Panc1 (cell line): Measurements from ENCODE around the gene GDF10. TPM values are rescaled to one million over a fixed set of nuclear protein-coding genes. Genes with fewer than 3 reads are reported as not detected.

Experiments used
- ATAC-seq: fragments of 200-7000 bp; cut with Tn5 transposase; 2 replicates; pipeline ENCODE4 v1.9.1; 2020; ENCODE audit warnings: mild to moderate bottlenecking, moderate library complexity
- BruUV-seq: library from RNA; stranded (reverse); fragments of 400-500 nt; replicated peaks from 2 replicates; lab custom pipeline; 2021; lab: Mats Ljungman, UMichigan
- CTCF ChIA-PET: fragments of 300-600 bp; sonication (Branson Sonifier 250); formaldehyde crosslinking; loops from one replicate; lab custom pipeline; 2022; ENCODE audit warnings: antibody characterized with exemption; lab: Charles Lee
- POLR2A ChIA-PET: fragments of 300-600 bp; sonication (Branson Sonifier 250); formaldehyde crosslinking; loops from one replicate; lab custom pipeline; 2022; ENCODE audit warnings: antibody characterized with exemption; lab: Charles Lee
- DNase-seq: peaks from one replicate; pipeline ENCODE4 v3.0.0-alpha.2; 2010; ENCODE audit warnings: low read depth, low spot score
- H3K27ac ChIP-seq: 2 replicates; pipeline ENCODE4 v1.5.1; 2011; ENCODE audit warnings: mild to moderate bottlenecking, low read length, inconsistent platforms
- H3K27me3 ChIP-seq: fragments of 200-500 bp; sonication (Bioruptor generic); 2 replicates; pipeline ENCODE4 v1.6.0; 2014; ENCODE audit warnings: low read length, inconsistent platforms; ENCODE audit not compliant: control insufficient read depth, insufficient read depth
- H3K36me3 ChIP-seq: fragments of 200-500 bp; sonication (Bioruptor generic); 2 replicates; pipeline ENCODE4 v1.5.1; 2014; ENCODE audit warnings: inconsistent platforms, mild to moderate bottlenecking, low read length, moderate library complexity; ENCODE audit not compliant: control insufficient read depth, insufficient read depth
- H3K4me1 ChIP-seq: 2 replicates; pipeline ENCODE4 v1.5.1; 2011; ENCODE audit warnings: inconsistent platforms, mild to moderate bottlenecking, low read length, moderate library complexity; ENCODE audit not compliant: control insufficient read depth, insufficient read depth
- H3K4me3 ChIP-seq, 2 experiments: 2 replicates each; pipeline ENCODE4 v1.5.1; 2011 to 2012; ENCODE audit warnings: low read depth in 2 of 2, low read length in 2 of 2, mild to moderate bottlenecking in 2 of 2, inconsistent platforms in 1 of 2, moderate library complexity in 1 of 2
- H3K9me3 ChIP-seq: fragments of 200-500 bp; sonication (Bioruptor generic); 2 replicates; pipeline ENCODE4 v1.5.1; 2014; ENCODE audit warnings: low read depth, mild to moderate bottlenecking, inconsistent platforms, low read length, moderate library complexity; ENCODE audit not compliant: control insufficient read depth, insufficient read depth
- POLR2AphosphoS5 ChIP-seq: IDR thresholded peaks from 2 replicates; pipeline ENCODE4 v1.6.1; 2012; ENCODE audit warnings: mild to moderate bottlenecking, low read depth, low read length, moderate library complexity
- in situ Hi-C: cut with HindIII; loops from 2 replicates; pipeline ENCODE4 v1.10.0; 2016; ENCODE audit warnings: low sequenced_read_pairs, low pct_unique_long_range_greater_than_20kb
- intact Hi-C: fragments of 100-400 bp; cut with micrococcal nuclease; formaldehyde crosslinking; loops from one replicate; pipeline ENCODE4 v1.10.0; 2022; ENCODE audit not compliant: unreplicated experiment
- total RNA-seq: library from RNA; stranded (reverse); gene quantifications from one replicate; pipeline ENCODE4 v1.2.1, GENCODE V29; 2021; ENCODE audit not compliant: unreplicated experiment
- TF ChIP-seq, protein P1 (sequence below), 2 experiments: IDR thresholded peaks; 2 replicates each; pipeline ENCODE4 v1.6.1; 2011 to 2012; ENCODE audit warnings: low read depth in 2 of 2, control low read depth in 1 of 2, low read length in 1 of 2, mild to moderate bottlenecking in 1 of 2, moderate library complexity in 1 of 2; ENCODE audit not compliant: insufficient read depth in 1 of 2
- TF ChIP-seq, protein P2 (sequence below): fragments of 450-650 bp; IDR thresholded peaks from 2 replicates; pipeline ENCODE4 v1.5.1; 2017; ENCODE audit warnings: mild to moderate bottlenecking

The GDF10 gene
- total RNA-seq, 1 experiment from 2014 or later = 1.2 TPM

DNA sequence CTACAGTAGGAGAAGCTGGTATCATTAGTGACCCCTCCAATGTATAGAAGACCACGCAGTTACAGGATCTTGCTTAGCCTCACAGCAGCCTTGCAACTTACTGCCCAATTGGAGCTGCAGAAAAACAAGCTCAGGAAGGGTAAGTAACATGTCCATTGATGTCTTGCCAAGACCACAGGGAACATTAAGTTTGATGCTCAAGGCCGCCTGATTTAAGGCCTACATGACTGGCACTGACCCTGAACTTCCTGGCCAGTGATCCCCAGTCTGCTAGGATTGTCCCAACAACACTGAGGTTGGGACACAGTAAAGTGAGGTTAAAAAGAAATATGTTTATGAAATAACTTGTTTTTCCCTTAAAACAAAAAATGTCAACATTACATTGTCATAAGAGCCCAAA, 15.4 kb downstream of the GDF10 start:
- in situ Hi-C loops = no loop called here
- intact Hi-C loops = no loop called here

DNA sequence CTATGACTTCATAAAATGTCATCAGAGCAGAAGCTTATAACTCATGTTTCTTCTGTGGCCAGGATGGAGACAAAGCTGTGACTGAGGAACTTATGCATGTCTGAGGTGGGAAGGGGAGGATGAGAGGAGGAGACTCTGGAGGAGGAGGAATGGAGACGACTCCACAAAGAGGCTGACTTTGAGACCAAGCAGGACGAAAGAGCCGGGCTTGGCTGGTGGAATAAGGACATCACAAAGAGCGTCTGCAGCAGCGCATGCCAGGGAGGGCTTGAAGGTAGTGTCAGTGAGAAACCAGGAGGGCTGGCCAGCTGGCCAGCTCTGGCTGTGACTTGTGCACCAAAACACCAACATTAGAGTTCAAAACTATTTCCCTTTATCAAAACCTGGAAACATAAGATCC, 16.1 kb downstream of the GDF10 start:
- Histone ChIP-seq H3K4me1 (no peaks in the 10 kb centered on the region), H3K36me3 (no peaks in the 10 kb centered on the region), H3K4me3 (no peak overlapping the region), H3K27me3 (no peaks in the 10 kb centered on the region), H3K9me3 (no peaks in the 10 kb centered on the region), H3K27ac (no peak overlapping the region)
- POLR2A ChIA-PET = no interaction called here
- ATAC-seq (no peak), DNase-seq (no peak)
- in situ Hi-C loops = no loop called here
- CTCF ChIA-PET = no interaction called here
- no TSS peak for BruUV-seq
- intact Hi-C loops = no loop called here
- no peak for TF ChIP-seq POLR2AphosphoS5

More for the DNA sequence above, 15.4 kb downstream of the GDF10 start:
- POLR2A ChIA-PET = no interaction called here
- TF ChIP-seq, protein P1, sequence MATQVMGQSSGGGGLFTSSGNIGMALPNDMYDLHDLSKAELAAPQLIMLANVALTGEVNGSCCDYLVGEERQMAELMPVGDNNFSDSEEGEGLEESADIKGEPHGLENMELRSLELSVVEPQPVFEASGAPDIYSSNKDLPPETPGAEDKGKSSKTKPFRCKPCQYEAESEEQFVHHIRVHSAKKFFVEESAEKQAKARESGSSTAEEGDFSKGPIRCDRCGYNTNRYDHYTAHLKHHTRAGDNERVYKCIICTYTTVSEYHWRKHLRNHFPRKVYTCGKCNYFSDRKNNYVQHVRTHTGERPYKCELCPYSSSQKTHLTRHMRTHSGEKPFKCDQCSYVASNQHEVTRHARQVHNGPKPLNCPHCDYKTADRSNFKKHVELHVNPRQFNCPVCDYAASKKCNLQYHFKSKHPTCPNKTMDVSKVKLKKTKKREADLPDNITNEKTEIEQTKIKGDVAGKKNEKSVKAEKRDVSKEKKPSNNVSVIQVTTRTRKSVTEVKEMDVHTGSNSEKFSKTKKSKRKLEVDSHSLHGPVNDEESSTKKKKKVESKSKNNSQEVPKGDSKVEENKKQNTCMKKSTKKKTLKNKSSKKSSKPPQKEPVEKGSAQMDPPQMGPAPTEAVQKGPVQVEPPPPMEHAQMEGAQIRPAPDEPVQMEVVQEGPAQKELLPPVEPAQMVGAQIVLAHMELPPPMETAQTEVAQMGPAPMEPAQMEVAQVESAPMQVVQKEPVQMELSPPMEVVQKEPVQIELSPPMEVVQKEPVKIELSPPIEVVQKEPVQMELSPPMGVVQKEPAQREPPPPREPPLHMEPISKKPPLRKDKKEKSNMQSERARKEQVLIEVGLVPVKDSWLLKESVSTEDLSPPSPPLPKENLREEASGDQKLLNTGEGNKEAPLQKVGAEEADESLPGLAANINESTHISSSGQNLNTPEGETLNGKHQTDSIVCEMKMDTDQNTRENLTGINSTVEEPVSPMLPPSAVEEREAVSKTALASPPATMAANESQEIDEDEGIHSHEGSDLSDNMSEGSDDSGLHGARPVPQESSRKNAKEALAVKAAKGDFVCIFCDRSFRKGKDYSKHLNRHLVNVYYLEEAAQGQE (IDR thresholded peaks at IDR 0.05; ENCODE audit: insufficient read depth in 1 of 2, low read depth in 2 of 2, low read length in 1 of 2) = no peak
- TF ChIP-seq, protein P2, sequence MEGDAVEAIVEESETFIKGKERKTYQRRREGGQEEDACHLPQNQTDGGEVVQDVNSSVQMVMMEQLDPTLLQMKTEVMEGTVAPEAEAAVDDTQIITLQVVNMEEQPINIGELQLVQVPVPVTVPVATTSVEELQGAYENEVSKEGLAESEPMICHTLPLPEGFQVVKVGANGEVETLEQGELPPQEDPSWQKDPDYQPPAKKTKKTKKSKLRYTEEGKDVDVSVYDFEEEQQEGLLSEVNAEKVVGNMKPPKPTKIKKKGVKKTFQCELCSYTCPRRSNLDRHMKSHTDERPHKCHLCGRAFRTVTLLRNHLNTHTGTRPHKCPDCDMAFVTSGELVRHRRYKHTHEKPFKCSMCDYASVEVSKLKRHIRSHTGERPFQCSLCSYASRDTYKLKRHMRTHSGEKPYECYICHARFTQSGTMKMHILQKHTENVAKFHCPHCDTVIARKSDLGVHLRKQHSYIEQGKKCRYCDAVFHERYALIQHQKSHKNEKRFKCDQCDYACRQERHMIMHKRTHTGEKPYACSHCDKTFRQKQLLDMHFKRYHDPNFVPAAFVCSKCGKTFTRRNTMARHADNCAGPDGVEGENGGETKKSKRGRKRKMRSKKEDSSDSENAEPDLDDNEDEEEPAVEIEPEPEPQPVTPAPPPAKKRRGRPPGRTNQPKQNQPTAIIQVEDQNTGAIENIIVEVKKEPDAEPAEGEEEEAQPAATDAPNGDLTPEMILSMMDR = no peak
- DNase-seq (no peak), ATAC-seq (no peak)
- no TSS peak for BruUV-seq
- Histone ChIP-seq H3K36me3 (no peaks in the 10 kb centered on the region), H3K9me3 (no peaks in the 10 kb centered on the region), H3K4me1 (no peaks in the 10 kb centered on the region), H3K27ac (no peak overlapping the region), H3K4me3 (no peak overlapping the region), H3K27me3 (no peaks in the 10 kb centered on the region)
- CTCF ChIA-PET = no interaction called here

DNA sequence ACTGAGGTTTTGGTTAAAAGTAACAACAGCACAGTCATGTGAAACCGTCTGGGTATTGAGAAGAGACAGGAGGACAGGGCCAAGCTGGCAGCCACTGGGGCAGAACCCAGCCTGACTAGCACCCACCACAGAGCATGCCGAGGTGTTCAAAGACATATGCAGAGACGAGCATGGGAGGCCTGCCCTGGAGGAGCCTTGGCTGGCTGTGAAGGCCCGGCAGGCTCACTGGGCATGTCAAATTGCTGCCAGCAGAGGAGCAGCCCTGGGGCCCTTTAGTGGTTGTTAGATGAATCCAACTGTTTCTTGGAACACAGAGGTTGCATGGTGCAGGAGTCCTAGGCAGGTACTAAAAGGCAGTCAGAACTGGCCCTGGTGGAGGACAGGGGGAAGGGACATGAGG, 17.3 kb downstream of the GDF10 start:
- BruUV-seq = no TSS peak
- in situ Hi-C loops = no loop called here
- intact Hi-C loops = no loop called here
- TF ChIP-seq, protein P1 (IDR thresholded peaks at IDR 0.05; ENCODE audit: insufficient read depth in 1 of 2, low read depth in 2 of 2, low read length in 1 of 2) = no peak
- TF ChIP-seq, protein P2 = no peak
- TF ChIP-seq POLR2AphosphoS5 = no peak
- ATAC-seq (no peak), DNase-seq (no peak)
- Histone ChIP-seq H3K27me3 (no peaks in the 10 kb centered on the region), H3K36me3 (no peaks in the 10 kb centered on the region), H3K9me3 (no peaks in the 10 kb centered on the region), H3K27ac (no peak overlapping the region), H3K4me1 (no peaks in the 10 kb centered on the region), H3K4me3 (no peak overlapping the region)
- POLR2A ChIA-PET = no interaction called here
- CTCF ChIA-PET = no interaction called here
